ENCODE data around the gene ZDHHC17.

DNA sequence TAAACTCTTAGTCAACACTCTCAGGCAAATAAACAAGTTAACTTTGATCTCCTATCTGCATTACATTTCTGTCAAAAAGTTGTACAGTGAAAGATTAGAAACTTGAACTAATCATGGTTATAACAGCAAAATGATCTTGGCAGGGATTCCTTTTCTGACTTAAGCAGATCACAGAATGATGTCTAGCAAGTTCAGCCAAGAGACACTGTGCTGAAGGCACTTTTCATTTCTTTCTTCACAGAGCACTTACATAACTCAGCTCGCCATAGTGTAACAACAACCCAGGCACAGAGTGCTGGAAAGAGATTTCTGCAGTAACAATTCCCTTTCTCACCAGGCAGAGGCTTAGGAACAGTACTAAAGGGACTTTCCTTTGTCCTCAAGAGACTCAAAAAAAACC, 134.5 kb downstream of the ZDHHC17 start:
- TF ChIP-seq, protein P1, sequence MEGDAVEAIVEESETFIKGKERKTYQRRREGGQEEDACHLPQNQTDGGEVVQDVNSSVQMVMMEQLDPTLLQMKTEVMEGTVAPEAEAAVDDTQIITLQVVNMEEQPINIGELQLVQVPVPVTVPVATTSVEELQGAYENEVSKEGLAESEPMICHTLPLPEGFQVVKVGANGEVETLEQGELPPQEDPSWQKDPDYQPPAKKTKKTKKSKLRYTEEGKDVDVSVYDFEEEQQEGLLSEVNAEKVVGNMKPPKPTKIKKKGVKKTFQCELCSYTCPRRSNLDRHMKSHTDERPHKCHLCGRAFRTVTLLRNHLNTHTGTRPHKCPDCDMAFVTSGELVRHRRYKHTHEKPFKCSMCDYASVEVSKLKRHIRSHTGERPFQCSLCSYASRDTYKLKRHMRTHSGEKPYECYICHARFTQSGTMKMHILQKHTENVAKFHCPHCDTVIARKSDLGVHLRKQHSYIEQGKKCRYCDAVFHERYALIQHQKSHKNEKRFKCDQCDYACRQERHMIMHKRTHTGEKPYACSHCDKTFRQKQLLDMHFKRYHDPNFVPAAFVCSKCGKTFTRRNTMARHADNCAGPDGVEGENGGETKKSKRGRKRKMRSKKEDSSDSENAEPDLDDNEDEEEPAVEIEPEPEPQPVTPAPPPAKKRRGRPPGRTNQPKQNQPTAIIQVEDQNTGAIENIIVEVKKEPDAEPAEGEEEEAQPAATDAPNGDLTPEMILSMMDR (IDR thresholded peaks at IDR 0.05; ENCODE audit: low read length), result no peak
- no peak for TF ChIP-seq EZH2phosphoT487 (IDR thresholded peaks at IDR 0.05; ENCODE audit: low read length)
